Left hindlimb (tissue), 1 donor: ENCODE results near the gene CDKN2A.

Experiments used
- DNase-seq: peaks from one replicate; pipeline ENCODE4 v3.0.0-alpha.2; 2018

Gene CDKN2A

GRCh38 chr9:22005702-22006606 lies 11.8 kb upstream of the CDKN2A start:
- no peak for DNase-seq

- DNase-seq: no peak
Measured at GRCh38 chr9:22005021-22005701, 11.0 kb upstream of the CDKN2A start.

DNA sequence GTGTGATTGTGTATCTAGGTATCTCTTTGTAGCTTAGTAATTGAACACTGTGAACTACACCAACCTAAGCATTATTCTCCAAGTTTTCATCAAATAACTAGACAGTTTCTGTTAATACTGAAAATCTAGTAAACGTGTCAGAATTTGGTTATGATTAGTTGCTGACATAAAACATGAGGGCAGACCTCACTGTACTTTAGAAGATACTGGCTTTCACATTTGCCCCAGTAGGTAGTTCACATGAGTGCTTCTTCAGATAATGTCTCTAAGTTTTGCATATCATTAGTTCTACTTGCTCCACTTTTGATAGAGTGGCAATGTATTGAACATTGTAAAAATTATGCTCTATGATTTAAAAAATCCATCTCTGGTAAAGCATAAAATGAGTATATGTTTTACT lies 7.8 kb upstream of the CDKN2A start:
- no peak for DNase-seq

GRCh38 chr9:21998026-21998425 lies 3.8 kb upstream of the CDKN2A start:
- DNase-seq: no peak

DNA sequence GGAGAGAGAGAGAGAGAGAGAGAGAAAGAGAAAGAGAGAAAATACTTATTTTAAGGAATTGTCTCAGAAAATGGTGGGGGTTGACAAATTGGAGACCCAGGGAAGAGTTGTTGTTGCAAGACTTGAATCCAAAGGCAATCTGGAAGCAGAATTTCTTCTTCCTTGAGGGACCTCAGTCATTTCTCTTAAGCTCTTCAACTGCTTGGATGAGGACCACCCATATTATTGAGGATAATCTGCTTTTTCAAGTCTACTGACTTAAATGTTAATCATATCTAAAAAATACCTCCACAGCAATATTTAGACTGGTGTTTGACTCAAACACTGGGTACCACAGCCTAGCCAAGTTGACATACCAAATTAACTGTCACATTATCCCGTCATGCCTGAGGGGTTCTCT lies 3.3 kb upstream of the CDKN2A start:
- DNase-seq: no peak

GRCh38 chr9:21996858-21997257 lies 2.7 kb upstream of the CDKN2A start:
- DNase-seq: no peak

DNA sequence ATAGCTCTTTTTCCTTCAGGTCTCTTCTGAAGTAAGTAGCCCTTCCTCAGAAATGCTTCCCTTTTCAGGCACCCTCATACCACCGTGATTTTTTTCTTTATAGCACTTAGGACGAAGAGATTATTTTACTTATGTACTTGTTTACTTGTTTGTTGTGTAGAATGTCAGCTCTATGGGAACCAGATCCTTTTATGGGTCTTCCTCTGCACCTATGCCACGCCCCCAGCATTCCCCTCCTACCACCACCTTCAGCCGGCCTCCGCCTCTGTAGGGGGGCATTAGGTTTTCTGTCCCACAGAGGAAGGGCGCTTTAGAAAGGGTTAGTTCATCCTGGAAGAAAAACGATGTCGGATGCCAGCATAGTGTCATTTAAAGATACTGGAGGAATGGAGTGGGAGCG lies 2.2 kb upstream of the CDKN2A start:
- DNase-seq: no peak

GRCh38 chr9:21995666-21996398 lies 1.6 kb upstream of the CDKN2A start:
- DNase-seq: peak; percentile 47

- peak; percentile 67 for DNase-seq
Measured at GRCh38 chr9:21995006-21995665, 944 bp upstream of the CDKN2A start.

GRCh38 chr9:21994556-21995005 lies 389 bp upstream of the CDKN2A start, which contains the start of gene CDKN2B-AS1:
Gene CDKN2B-AS1, plus strand, starts transcription at chr9:21994791.
- peak; percentile 57 for DNase-seq

DNA sequence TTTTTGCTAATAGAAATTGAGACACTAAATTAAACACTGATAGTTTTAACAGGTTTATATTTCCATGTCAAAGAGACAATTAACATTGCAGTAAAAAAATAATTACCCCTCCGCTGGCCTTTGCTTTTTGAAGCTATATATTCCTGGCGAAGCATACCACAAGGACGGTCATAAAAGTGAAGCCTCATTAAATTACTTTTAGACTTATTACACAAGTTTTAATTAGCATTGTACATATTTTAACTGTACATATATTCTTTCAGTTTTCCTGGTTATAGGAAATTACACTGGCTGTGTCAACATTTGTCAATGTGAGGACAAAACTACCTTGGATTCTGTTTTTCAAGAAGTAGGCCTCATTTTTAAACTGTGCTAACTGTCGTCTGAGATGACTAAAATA lies 1.2 kb downstream of the CDKN2A start:
- DNase-seq: no peak

- no peak for DNase-seq
Measured at GRCh38 chr9:21991072-21991959, 2.9 kb downstream of the CDKN2A start.

DNA sequence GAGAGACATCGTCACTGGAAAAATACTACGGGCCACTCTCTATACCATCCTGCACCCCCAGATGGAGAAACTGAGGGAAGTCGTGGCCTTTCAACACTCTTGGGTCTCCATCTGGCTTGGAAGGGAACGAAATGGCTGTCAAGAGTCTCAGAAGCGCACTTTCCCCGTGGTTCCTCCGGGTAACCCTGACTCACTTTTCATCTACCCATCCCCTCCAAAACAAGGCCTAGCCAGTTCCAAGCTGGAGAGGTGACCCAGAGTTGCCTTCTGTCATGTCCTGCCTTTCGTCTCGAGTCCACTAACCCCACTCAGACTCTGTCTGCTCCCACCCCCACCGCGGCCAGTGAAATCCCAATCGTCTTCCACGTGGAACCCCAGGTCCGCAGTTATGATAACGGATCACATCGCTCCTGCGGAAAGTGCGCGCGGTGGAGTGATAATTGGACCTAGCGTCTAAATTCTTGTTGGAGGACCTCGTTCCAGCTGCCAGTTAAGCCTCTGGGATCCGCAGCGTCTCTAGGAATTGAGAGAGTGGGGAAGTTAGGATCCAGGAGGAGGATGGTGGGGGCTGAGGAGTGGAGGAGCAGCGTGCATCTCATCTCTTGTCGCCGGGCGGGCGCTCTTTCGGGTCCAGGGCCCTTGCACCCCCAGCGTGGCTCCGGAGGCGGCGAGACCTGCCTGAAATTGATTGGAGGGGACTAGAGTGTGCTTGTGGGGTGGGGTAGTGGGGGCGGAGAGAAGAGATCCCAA lies 4.6 kb downstream of the CDKN2A start:
- no peak for DNase-seq

- no peak for DNase-seq
Measured at GRCh38 chr9:21988056-21988990, 5.9 kb downstream of the CDKN2A start.

GRCh38 chr9:21985964-21986667 lies 8.1 kb downstream of the CDKN2A start:
- DNase-seq: no peak

DNA sequence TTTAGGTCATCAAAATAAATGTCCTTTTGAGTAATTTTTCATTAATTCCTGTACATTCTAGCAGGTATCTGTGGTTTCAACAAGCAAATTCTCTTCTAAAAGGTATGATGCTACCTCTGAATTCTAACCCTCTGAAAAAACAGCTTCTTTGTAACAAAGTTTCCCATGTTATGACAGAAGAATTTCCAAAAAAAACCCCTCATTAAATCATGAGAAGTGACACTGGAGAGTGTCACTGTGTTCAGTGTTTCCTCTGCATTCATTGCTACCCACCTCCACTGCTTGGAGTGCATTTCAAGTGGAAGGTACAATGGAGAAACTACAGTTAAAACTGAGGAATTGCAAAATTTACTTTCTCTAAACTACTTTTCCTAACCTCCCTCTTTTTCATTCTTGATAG lies 10.1 kb downstream of the CDKN2A start:
- no peak for DNase-seq

DNA sequence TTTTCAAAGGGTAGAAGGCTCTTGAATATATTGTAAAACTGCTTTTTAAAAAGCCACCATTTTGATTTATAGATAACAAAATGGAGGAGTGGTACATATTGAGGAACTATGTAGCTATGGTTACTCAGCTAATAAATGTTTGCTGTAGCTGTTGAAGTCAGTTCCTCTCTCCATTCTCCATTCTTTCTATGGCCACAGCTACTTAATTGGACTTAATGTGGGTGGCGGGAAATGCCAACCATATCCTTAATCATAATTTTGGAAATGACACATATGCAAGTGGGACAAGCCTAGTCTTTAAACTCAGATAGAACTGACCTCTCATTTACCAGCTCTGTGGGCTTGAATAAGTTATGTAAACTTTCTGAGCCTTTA lies 10.6 kb downstream of the CDKN2A start:
- no peak for DNase-seq

DNA sequence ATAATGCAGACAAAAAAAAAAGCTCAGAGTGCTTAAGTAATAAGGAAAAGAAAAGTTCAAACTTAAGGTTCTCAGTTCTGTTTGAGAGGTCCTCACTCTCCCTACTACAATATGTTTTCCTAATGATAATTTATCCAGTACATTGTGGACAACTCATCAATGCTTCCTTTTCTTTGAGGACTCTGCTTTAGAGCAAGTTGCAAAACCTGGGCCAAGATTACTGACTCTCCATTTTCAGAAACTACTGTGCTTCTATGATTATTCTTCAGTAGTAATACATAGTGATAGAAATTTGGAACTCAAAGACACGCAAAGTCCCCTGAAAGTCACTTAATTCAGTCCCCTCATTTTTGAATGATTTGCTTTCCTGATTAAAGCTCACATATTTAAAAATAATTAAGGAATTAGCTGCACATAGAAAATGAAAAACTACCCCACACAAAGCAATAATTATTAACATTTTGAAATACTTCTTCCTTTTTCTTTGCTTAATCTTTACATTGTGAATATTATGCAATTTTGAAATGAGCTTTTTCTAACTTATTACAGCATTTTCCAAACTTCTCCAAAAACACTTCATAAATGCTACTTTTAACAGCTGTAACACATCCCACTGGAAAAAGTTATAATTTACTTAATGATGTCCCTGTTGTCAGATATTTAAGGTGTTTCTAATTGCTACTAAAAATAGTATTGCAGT lies 11.2 kb downstream of the CDKN2A start:
- no peak for DNase-seq

DNA sequence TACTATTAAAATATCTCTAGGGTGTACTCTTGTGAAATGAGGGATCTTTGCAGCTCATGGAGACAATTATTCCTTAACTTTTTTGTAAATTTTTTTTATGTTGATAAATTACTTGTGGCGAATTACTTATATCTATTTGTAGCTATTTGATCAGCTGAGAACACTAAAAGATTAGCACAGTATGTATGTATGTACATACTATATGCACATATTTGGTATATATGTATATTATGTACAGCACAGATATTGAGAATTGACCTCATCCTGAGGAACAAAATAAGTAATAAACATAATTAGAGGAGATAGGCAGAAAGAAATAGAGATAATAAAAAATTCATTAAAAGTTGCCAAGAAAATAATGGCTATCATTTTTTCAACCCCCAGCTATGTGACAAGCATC lies 11.8 kb downstream of the CDKN2A start:
- DNase-seq: no peak
